Vagina (tissue), 2 donors: Measurements from ENCODE around the gene TRIM56.

Experiments
- POLR2A ChIP-seq, 2 donors: fragments of 450-650 bp; IDR thresholded peaks; one replicate each; pipeline ENCODE4 v1.6.1; 2017; ENCODE audit warnings: antibody characterized with exemption in 2 of 2, mild to moderate bottlenecking in 2 of 2, moderate library complexity in 2 of 2
- POLR2AphosphoS5 ChIP-seq, 2 donors: sonication (generic); formaldehyde crosslinking; IDR thresholded peaks; one replicate each; pipeline ENCODE4 v1.9.0; 2017; ENCODE audit warnings: antibody characterized with exemption in 2 of 2, mild to moderate bottlenecking in 2 of 2, low read depth in 1 of 2; ENCODE audit not compliant: insufficient read depth in 1 of 2

GRCh38 chr7:101066833-101067177 lies 18.5 kb upstream of the TRIM56 start:
- TF ChIP-seq POLR2A (IDR thresholded peaks at IDR 0.05), result no peak
- TF ChIP-seq POLR2AphosphoS5 (IDR thresholded peaks at IDR 0.05; ENCODE audit: insufficient read depth in 1 of 2, low read depth in 1 of 2), result no peak
